ENCODE data around the gene TMEM125.

TMEM125 gene

DNA sequence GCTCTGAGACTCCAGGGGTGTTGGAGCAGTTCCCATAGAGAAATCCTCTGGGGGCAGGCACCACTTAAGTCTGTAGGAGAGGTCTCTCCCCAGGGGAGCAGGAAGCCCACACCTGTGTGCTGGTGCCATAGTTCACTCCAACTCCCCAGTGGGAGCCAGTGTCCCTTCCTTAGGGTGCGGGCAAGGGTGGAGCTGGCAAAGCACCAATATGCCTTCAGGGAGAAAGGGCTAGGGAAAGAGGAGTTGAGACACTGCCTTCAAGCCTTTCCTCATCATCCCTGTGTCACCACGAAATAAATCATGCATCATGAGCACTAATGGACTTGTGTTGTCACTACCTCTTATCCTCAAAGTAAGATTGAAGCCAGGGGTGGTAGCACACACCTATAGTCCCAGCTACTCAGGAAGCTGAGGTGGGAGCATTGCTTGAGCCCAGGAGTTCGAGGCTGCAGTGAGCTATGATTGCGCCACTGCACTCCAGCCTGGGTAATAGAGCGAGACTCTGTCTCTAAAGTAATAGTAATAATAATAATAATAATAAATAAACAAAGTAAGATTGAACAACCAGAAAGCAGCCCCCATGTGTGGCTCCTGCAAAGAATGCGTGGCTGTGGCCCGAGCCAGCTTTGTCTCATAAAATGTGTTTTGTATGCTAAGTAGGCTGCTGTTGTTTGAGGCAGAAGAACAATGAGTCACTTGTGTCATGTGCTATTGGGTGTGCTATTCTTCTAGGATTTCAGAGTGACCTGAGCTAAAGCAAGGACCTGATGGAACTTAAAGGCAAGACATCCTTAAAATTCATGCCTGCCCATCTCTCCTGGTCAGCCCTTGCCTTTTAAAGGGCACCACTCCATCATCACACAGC, 24.3 kb downstream of the TMEM125 start:
- DNase-seq (ENCODE audit: low read depth) = peak; percentile 67

DNA sequence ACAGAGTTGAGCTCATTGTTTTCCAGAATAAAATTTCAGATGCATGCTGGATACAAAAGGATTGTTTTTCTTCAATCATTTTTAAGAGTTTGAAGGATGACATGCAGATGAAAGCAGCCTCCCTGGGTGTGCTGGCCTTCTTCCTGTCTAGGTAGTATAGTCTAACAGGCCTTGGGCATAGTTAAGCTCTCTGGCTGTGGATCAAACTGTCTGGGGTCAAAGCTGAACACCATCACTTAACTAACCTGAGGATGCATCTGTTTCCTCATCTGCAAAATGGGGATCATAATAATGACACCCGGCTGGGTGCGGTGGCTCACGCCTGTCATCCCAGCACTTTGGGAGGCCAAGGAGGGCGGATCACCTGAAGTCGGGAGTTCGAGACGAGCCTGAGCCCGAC, 25.0 kb downstream of the TMEM125 start:
- no peak for DNase-seq (ENCODE audit: low read depth)

DNA sequence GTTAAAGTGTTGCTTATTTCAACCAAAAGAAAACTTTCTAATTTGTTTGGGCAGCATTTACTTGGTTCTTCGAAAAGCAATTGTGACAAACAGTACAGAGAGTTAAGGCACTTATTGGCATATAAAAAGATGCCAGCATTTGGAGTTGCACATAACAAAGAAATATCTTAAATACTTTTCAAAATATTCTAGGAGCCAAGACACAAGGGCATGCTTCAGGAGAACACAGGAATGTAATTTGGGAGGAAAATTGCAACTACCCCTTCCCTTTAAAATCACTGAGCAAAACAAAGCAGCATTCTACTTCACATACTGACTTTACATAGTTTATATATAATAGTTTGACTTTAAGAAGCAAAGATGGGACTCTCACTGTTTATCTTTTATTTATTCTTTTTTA, 26.4 kb downstream of the TMEM125 start:
- DNase-seq (ENCODE audit: low read depth) = no peak

DNA sequence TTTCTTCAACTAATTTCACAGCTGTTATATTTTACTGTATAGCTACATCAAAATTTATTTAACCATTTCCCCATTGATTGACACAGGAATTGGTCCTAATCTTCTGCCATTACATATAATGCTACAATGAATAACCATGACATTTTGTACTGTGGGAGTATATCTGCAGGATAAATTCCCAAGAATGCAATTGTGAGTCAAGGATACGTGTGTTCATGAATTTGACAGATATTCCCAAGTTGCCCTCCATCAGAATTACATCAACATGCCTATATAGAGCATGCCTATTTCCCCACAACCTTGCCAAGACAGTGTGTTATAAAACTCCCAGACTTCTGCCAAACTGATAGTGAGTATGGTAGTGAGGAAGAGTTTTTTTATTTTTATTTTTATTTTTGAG, 28.3 kb downstream of the TMEM125 start:
- no peak for DNase-seq (ENCODE audit: low read depth)

- DNase-seq (ENCODE audit: low read depth) = no peak
Measured at GRCh38 chr1:43299101-43299500, 29.3 kb downstream of the TMEM125 start.

- peak; percentile 26 for DNase-seq (ENCODE audit: low read depth)
Measured at GRCh38 chr1:43300378-43301094, 30.8 kb downstream of the TMEM125 start, which contains the start of gene TIE1. Gene TIE1, plus strand, starts transcription at chr1:43300982. Its CDS starts 90 bp downstream, at chr1:43301072.

GRCh38 chr1:43302201-43302600, 32.4 kb downstream of the TMEM125 start:
- DNase-seq (ENCODE audit: low read depth) = no peak

- no peak for DNase-seq (ENCODE audit: low read depth)
Measured at GRCh38 chr1:43302721-43303470, 33.1 kb downstream of the TMEM125 start.

- DNase-seq (ENCODE audit: low read depth) = no peak
Measured at GRCh38 chr1:43303471-43304313, 33.9 kb downstream of the TMEM125 start.

DNA sequence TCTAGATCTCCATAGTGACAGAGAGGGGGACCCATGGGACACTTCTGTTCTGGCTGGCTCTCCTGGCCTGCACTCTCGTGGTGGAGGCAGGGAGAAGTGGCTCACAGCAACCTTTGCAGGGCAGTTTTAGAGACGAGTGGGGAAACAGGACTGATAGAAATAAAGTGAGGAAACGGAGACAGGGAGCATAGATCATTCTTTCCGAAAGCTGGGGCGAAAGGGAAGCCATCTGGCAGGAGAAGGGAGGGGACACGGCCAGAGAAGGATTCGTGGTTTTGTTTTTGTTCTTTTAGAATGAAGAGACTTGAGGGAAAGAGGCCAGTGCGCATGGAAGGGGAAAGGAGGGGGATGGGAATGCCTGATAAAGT, 34.5 kb downstream of the TMEM125 start:
- DNase-seq (ENCODE audit: low read depth) = no peak

- DNase-seq (ENCODE audit: low read depth) = no peak
Measured at GRCh38 chr1:43304771-43305300, 35.1 kb downstream of the TMEM125 start.

DNA sequence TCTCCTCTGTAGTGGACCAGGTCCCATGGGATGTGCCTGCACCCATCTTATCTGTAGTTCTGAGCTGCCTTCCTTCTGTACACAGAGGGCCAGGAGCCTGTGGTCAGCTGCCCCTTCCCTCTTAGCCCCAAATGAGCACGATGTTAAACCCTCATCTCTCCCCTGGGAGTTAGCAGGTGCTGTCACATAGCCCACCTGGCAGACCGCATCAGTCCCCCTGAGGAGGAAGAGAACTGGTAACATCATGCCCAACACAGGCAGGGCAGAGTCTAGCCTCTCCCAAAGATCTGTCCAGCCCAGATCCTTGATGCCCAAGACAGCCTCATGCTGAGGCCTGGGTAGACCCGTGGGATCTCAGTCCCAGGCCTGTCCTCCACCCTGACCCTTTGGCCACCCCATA, 35.7 kb downstream of the TMEM125 start:
- DNase-seq (ENCODE audit: low read depth) = no peak

DNA sequence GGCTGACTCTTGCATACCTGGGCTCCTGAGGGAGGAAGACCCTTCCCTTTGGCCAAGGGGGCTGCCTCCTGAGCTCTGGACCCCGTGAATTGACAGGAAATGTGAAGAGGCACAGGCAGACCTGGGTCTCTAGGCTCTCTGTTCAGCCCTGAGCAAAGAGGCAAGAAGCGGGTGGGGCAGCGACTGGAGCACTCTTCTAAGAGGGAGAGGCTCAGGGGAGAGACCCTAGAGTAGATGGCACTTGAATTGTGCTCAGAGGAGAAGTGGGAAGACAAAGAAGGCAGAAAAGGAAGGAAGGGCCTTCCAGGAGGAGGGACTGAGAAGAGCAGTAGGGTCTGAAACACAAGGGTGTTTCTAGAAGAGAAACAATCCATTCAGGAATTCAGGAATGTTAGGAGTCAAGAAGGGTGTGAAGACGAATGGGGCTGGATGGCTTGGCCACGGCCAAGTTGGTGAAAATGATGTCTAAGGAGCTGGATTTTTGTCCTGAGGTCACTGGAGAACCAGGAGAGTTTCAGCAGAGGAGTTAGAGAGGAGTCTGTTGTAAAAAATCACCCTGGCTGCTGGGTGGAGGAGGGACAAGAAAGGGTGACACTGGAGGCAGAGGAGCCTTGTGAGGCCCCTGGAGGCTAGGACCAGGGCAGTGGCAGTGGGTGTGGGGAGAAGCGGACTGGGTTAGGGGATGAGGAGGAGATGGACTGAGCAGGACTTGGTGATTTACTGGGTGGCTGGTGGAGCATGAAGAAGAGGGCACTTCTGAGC, 36.3 kb downstream of the TMEM125 start:
- DNase-seq (ENCODE audit: low read depth) = no peak

DNA sequence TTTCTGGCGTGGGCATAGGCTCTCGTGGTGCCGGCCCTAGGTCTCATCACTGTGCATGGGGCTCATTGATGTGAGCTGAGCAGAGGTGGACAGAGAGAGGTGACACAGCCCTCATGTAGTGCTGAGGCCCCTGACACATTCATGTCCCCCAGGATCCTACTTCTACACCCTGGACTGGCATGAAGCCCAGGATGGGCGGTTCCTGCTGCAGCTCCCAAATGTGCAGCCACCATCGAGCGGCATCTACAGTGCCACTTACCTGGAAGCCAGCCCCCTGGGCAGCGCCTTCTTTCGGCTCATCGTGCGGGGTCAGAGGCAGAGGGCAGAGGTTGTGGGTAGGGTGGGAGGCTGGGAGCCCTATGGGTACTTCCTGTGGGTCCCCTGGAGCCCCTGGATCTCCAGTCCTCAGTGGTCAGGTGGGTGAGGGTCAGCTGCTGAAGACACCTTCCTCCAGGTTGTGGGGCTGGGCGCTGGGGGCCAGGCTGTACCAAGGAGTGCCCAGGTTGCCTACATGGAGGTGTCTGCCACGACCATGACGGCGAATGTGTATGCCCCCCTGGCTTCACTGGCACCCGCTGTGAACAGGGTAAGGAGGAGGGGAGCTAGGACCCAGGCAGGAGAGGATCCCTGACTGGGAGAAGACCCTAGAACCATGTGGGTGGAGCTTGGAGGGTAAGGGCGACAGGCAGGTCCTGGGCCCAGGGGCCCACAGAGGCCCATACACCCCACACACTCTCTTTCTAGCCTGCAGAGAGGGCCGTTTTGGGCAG, 37.1 kb downstream of the TMEM125 start:
- DNase-seq (ENCODE audit: low read depth) = no peak

GRCh38 chr1:43307458-43308158, 37.8 kb downstream of the TMEM125 start:
- no peak for DNase-seq (ENCODE audit: low read depth)

GRCh38 chr1:43308635-43309404, 39.0 kb downstream of the TMEM125 start:
- DNase-seq (ENCODE audit: low read depth) = no peak

DNA sequence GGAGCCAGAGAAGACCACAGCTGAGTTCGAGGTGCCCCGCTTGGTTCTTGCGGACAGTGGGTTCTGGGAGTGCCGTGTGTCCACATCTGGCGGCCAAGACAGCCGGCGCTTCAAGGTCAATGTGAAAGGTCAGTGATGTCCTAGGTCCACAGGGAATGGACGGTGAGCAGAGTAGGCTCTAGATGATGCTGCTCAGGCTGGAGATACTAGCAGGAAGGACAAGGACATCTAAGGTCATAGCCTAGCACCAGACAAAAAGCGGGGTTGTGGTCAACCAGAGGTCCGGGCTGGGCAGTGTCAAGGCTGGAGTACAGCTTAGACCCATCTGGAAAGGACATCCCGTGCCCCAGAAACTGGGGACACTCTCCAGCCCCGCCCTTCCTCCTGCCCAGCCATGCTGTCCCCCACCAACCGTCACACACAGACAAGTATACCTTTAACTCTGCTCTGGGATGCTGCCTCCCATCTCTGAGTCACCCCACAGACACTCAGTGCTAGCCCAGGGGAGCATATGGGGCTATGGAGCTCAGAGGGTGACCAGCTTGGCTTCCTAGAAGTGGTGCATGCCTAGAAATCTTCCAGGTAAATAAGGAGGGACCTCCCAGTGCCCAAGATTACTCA, 39.7 kb downstream of the TMEM125 start:
- DNase-seq (ENCODE audit: low read depth) = peak; percentile 65

DNA sequence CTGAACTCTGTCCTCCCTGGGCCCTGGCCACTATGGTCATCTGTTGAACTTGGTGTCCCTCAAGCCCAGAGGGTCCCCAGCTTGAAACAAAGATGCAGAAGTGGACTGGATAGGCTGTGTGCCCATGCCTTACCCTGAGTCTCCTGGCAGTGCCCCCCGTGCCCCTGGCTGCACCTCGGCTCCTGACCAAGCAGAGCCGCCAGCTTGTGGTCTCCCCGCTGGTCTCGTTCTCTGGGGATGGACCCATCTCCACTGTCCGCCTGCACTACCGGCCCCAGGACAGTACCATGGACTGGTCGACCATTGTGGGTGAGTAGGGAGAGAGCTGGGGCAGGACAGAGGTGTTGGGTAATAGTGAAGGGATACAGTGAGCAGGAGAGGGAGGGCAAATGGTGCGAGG, 41.7 kb downstream of the TMEM125 start:
- no peak for DNase-seq (ENCODE audit: low read depth)
